A549 (cell line): ENCODE measurements around the gene ADSS1. TPM values are rescaled to one million over a fixed set of nuclear protein-coding genes. Genes with fewer than 3 reads are reported as not detected.

Source experiments
- ATAC-seq, 2 experiments: fragments of 200-7000 bp in 1 of 2; fragments of >200 bp in 1 of 2; cut with Nextera tagmentation in 1 of 2; cut with Tn5 transposase in 1 of 2; 3 replicates each; pipeline versions ENCODE4 v1.8.0 to v1.9.1; 2018 to 2020; ENCODE audit warnings: mild to moderate bottlenecking in 1 of 2, moderate library complexity in 1 of 2
- CTCF ChIA-PET: fragments of 300-600 bp; sonication (Branson Sonifier 250); formaldehyde crosslinking; extraction: SDS; loops from one replicate; lab custom pipeline; 2021; ENCODE audit warnings: antibody characterized with exemption, inconsistent platforms; lab: Yijun Ruan, JAX
- POLR2A ChIA-PET: fragments of 350-600 bp; formaldehyde crosslinking; extraction: SDS; loops from one replicate; lab custom pipeline; 2021; ENCODE audit warnings: antibody characterized with exemption, inconsistent platforms; lab: Yijun Ruan, JAX
- DNase-seq, 2 experiments: peaks; one replicate each; pipeline versions ENCODE4 v3.0.0 to v3.0.0-alpha.2; 2011 to 2016; ENCODE audit warnings: low read depth in 1 of 2, low spot score in 1 of 2
- FAIRE-seq: peaks from 2 replicates; lab custom pipeline; 2011; peaks lifted over from hg19 to GRCh38; lab: Jason Lieb, UNC
- H3K27ac ChIP-seq, 2 experiments: fragments of >200 bp; sonication (Bioruptor Twin); formaldehyde crosslinking; 3 replicates each; pipeline ENCODE4 v1.5.1; 2016 to 2017
- H3K4me1 ChIP-seq: fragments of >200 bp; sonication (Bioruptor Twin); formaldehyde crosslinking; 3 replicates; pipeline ENCODE4 v1.6.1; 2016
- H3K4me2 ChIP-seq: fragments of >200 bp; sonication (Bioruptor Twin); formaldehyde crosslinking; 3 replicates; pipeline ENCODE4 v1.6.1; 2016
- H3K4me3 ChIP-seq: fragments of >200 bp; sonication (Bioruptor Twin); formaldehyde crosslinking; 3 replicates; pipeline ENCODE4 v1.5.1; 2016
- H3K9me3 ChIP-seq: fragments of >200 bp; sonication (Bioruptor Twin); formaldehyde crosslinking; 3 replicates; pipeline ENCODE4 v1.6.1; 2016
- ATOH8 ChIP-seq: fragments of 250-450 bp; sonication (Bioruptor Pico); IDR thresholded peaks from 2 replicates; pipeline ENCODE4 v1.5.0; 2020; ENCODE audit warnings: low read depth, mild to moderate bottlenecking, moderate library complexity
- BHLHE40 ChIP-seq: IDR thresholded peaks from 2 replicates; pipeline ENCODE4 v1.6.1; 2012; ENCODE audit warnings: low read depth, low read length, inconsistent platforms
- CBX8 ChIP-seq: fragments of 200-600 bp; sonication (generic); IDR thresholded peaks from 2 replicates; pipeline ENCODE4 v1.6.1; 2016
- CTCF ChIP-seq: fragments of >200 bp; sonication (Bioruptor Twin); formaldehyde crosslinking; IDR thresholded peaks from 3 replicates; pipeline ENCODE4 v1.5.1; 2016
- E2F6 ChIP-seq: IDR thresholded peaks from 2 replicates; pipeline ENCODE4 v1.6.1; 2012; ENCODE audit warnings: low read depth, borderline replicate concordance
- EHF ChIP-seq: fragments of 250-450 bp; sonication (Bioruptor Pico); IDR thresholded peaks from 2 replicates; pipeline ENCODE4 v1.5.0; 2020; ENCODE audit warnings: mild to moderate bottlenecking
- EHMT2 ChIP-seq: fragments of 200-600 bp; sonication (generic); IDR thresholded peaks from 2 replicates; pipeline ENCODE4 v1.6.1; 2016; ENCODE audit warnings: antibody characterized with exemption, low read depth, mild to moderate bottlenecking, moderate library complexity
- FOXS1 ChIP-seq: fragments of 250-450 bp; sonication (Bioruptor Pico); IDR thresholded peaks from 2 replicates; pipeline ENCODE4 v1.5.0; 2020; ENCODE audit warnings: mild to moderate bottlenecking, moderate library complexity
- GATA3 ChIP-seq: IDR thresholded peaks from 2 replicates; pipeline ENCODE4 v1.6.1; 2012; ENCODE audit warnings: borderline replicate concordance
- HDAC2 ChIP-seq: fragments of 200-600 bp; sonication (generic); IDR thresholded peaks from 2 replicates; pipeline ENCODE4 v1.6.1; 2016
- HES2 ChIP-seq: fragments of >200 bp; sonication (Bioruptor Twin); formaldehyde crosslinking; IDR thresholded peaks from 2 replicates; pipeline ENCODE4 v1.6.1; 2016
- HMGXB4 ChIP-seq: fragments of 250-450 bp; sonication (Bioruptor Pico); IDR thresholded peaks from 2 replicates; pipeline ENCODE4 v1.5.0; 2021; ENCODE audit warnings: mild to moderate bottlenecking, moderate library complexity, borderline replicate concordance
- HOXB13 ChIP-seq: fragments of 250-450 bp; sonication (Bioruptor Pico); IDR thresholded peaks from 2 replicates; pipeline ENCODE4 v1.5.0; 2020; ENCODE audit warnings: low read depth, mild to moderate bottlenecking, moderate library complexity
- HOXB5 ChIP-seq: fragments of 250-450 bp; sonication (Bioruptor Pico); IDR thresholded peaks from 2 replicates; pipeline ENCODE4 v1.5.0; 2020; ENCODE audit warnings: mild to moderate bottlenecking, moderate library complexity
- JUNB ChIP-seq: fragments of >200 bp; sonication (Bioruptor Twin); formaldehyde crosslinking; IDR thresholded peaks from 2 replicates; pipeline ENCODE4 v1.6.1; 2016
- KDM1A ChIP-seq: fragments of 200-600 bp; sonication (generic); IDR thresholded peaks from 2 replicates; pipeline ENCODE4 v1.6.1; 2016; ENCODE audit warnings: low read depth, mild to moderate bottlenecking
- KDM5A ChIP-seq: fragments of 200-600 bp; sonication (generic); IDR thresholded peaks from 2 replicates; pipeline ENCODE4 v1.6.1; 2016; ENCODE audit warnings: antibody characterized with exemption, mild to moderate bottlenecking
- MAX ChIP-seq: IDR thresholded peaks from 2 replicates; pipeline ENCODE4 v1.6.1; 2012
- MAZ ChIP-seq: fragments of 150-350 bp; IDR thresholded peaks from 2 replicates; pipeline ENCODE4 v1.6.1; 2014; ENCODE audit warnings: antibody characterized with exemption, low read depth, low read length, borderline replicate concordance
- MYC ChIP-seq: IDR thresholded peaks from 2 replicates; pipeline ENCODE4 v1.6.1; 2012; ENCODE audit warnings: mild to moderate bottlenecking, inconsistent platforms, low read length, improper control_type of control experiment, borderline replicate concordance
- NPAS2 ChIP-seq: fragments of 250-450 bp; sonication (Bioruptor Pico); IDR thresholded peaks from 2 replicates; pipeline ENCODE4 v1.8.0; 2022; ENCODE audit warnings: mild to moderate bottlenecking, moderate library complexity, borderline replicate concordance
- PHF8 ChIP-seq: fragments of 200-600 bp; sonication (generic); IDR thresholded peaks from 2 replicates; pipeline ENCODE4 v1.6.1; 2016; ENCODE audit warnings: low read depth, mild to moderate bottlenecking, antibody characterized with exemption, moderate library complexity, borderline replicate concordance
- POLR2A ChIP-seq: IDR thresholded peaks from 2 replicates; pipeline ENCODE4 v1.6.1; 2012; ENCODE audit warnings: mild to moderate bottlenecking, low read length
- RAD21 ChIP-seq, 2 experiments: fragments of >200 bp in 1 of 2; sonication (Bioruptor Twin) in 1 of 2; formaldehyde crosslinking in 1 of 2; IDR thresholded peaks in 1 of 2; conservative IDR thresholded peaks in 1 of 2; 2 replicates in 1 of 2; 3 replicates in 1 of 2; pipeline ENCODE4 v1.6.1; 2012 to 2018; ENCODE audit warnings: inconsistent platforms in 1 of 2
- RARB ChIP-seq: fragments of 250-450 bp; sonication (Bioruptor Pico); IDR thresholded peaks from 2 replicates; pipeline ENCODE4 v1.8.0; 2021; ENCODE audit warnings: mild to moderate bottlenecking, moderate library complexity
- RCOR1 ChIP-seq: fragments of 150-350 bp; IDR thresholded peaks from 2 replicates; pipeline ENCODE4 v1.6.1; 2014; ENCODE audit warnings: antibody characterized with exemption, low read length, low read depth
- RNF2 ChIP-seq: fragments of 200-600 bp; sonication (generic); IDR thresholded peaks from 2 replicates; pipeline ENCODE4 v1.6.1; 2016; ENCODE audit warnings: low read depth, mild to moderate bottlenecking, antibody characterized with exemption, moderate library complexity, borderline replicate concordance
- SMC3 ChIP-seq: fragments of >200 bp; sonication (Bioruptor Twin); formaldehyde crosslinking; IDR thresholded peaks from 3 replicates; pipeline ENCODE4 v1.6.1; 2018; ENCODE audit warnings: inconsistent platforms
- SREBF2 ChIP-seq: fragments of 450-650 bp; IDR thresholded peaks from 2 replicates; pipeline ENCODE4 v1.6.1; 2014; ENCODE audit warnings: mild to moderate bottlenecking, moderate library complexity
- TFCP2L1 ChIP-seq: fragments of 250-450 bp; sonication (Bioruptor Pico); IDR thresholded peaks from 2 replicates; pipeline ENCODE4 v1.5.0; 2021; ENCODE audit warnings: mild to moderate bottlenecking
- TP53 ChIP-seq: fragments of 250-450 bp; sonication (Bioruptor Pico); IDR thresholded peaks from 2 replicates; pipeline ENCODE4 v1.5.0; 2021; ENCODE audit warnings: mild to moderate bottlenecking, moderate library complexity
- ZFP36 ChIP-seq: fragments of 450-650 bp; IDR thresholded peaks from 2 replicates; pipeline ENCODE4 v1.6.1; 2014; ENCODE audit warnings: borderline replicate concordance; ENCODE audit not compliant: partially characterized antibody
- ZNF302 ChIP-seq: fragments of 250-450 bp; sonication (Bioruptor Pico); IDR thresholded peaks from 2 replicates; pipeline ENCODE4 v1.9.0; 2021; ENCODE audit warnings: inconsistent platforms, mild to moderate bottlenecking, moderate library complexity
- ZSCAN20 ChIP-seq: fragments of 250-450 bp; sonication (Bioruptor Pico); IDR thresholded peaks from 2 replicates; pipeline ENCODE4 v1.8.0; 2022; ENCODE audit warnings: mild to moderate bottlenecking, moderate library complexity
- WGBS: methylation state at CpG from one replicate; pipeline ENCODE4 v1.1.6; 2017; ENCODE audit errors: missing lambda C conversion rate; 5-methylcytosine and 5-hydroxymethylcytosine counted together
- polyA plus RNA-seq, 4 experiments: library from polyadenylated mRNA; depleted of rRNA in 3 of 4; stranded (reverse); fragments of >200 nt; fragmentation: RNase III in 1 of 4; extraction: RNeasy Plus Mini Kit Qiagen cat#74134 plus additional on column Dnase treatment in 1 of 4; gene quantifications; 2 replicates in 3 of 4; 3 replicates in 1 of 4; pipeline ENCODE4 v1.2.3, GENCODE V29; 2011 to 2017

ADSS1 gene
- polyA plus RNA-seq, 2 of the 4 experiments (the other 2 are of a cell fraction), result 6.2 to 10.1 TPM

GRCh38 chr14:104755621-104756020 lies 31.6 kb downstream of the ADSS1 start:
- DNase-seq (no peak), FAIRE-seq (no peak), ATAC-seq (no peak)
- ChIA-PET CTCF (interaction anchor here (1.4 to 5.1 kb wide), 5 partner anchors 13 to 71 kb away, joined by 3 to 41 read pairs (median 6); no protein-coding TSS in a partner anchor), POLR2A (no interaction called here)
- no peak overlapping the region for H3K4me3 ChIP-seq
- no peak overlapping the region for H3K27ac ChIP-seq
- peaks cover 14% of the 10 kb centered on the region; the same call in 2 of the 3 replicates for H3K4me1 ChIP-seq
- no peaks in the 10 kb centered on the region; the same call in 2 of the 3 replicates for H3K9me3 ChIP-seq
- no peak overlapping the region for H3K4me2 ChIP-seq
- WGBS, result 91% methylated on average over 9 of the region's 11 CpGs
- TF ChIP-seq MYC, result no peak
- TF ChIP-seq EHMT2, result no peak
- no peak for TF ChIP-seq PHF8
- TF ChIP-seq MAX, result no peak
- TF ChIP-seq ZFP36, result no peak
- TF ChIP-seq KDM5A, result no peak
- no peak for TF ChIP-seq MAZ
- no peak for TF ChIP-seq ZNF302 (CRISPR knock-in tag)
- no peak for TF ChIP-seq BHLHE40
- no peak for TF ChIP-seq GATA3
- TF ChIP-seq RCOR1, result no peak
- no peak for TF ChIP-seq FOXS1 (CRISPR knock-in tag)
- no peak for TF ChIP-seq HOXB13 (CRISPR knock-in tag)
- no peak for TF ChIP-seq POLR2A
- no peak for TF ChIP-seq CTCF
- TF ChIP-seq NPAS2 (CRISPR knock-in tag), result no peak
- no peak for TF ChIP-seq SMC3
- no peak for TF ChIP-seq SREBF2
- no peak for TF ChIP-seq ZSCAN20 (CRISPR knock-in tag)
- no peak for TF ChIP-seq E2F6

GRCh38 chr14:104756477-104757237 lies 32.6 kb downstream of the ADSS1 start:
- TF ChIP-seq TP53, result no peak
- no peak for TF ChIP-seq JUNB
- TF ChIP-seq SREBF2, result no peak
- no peak for TF ChIP-seq HMGXB4 (CRISPR knock-in tag)
- TF ChIP-seq SMC3, result no peak
- no peak for TF ChIP-seq ATOH8 (CRISPR knock-in tag)
- no peak for TF ChIP-seq RNF2
- TF ChIP-seq MYC, result no peak
- TF ChIP-seq HES2, result no peak
- TF ChIP-seq CBX8, result no peak
- no peak for TF ChIP-seq HDAC2
- no peak for TF ChIP-seq RAD21 (conservative IDR thresholded peaks at IDR 0.05 in 1 of 2, IDR thresholded peaks at IDR 0.05 in 1 of 2)
- TF ChIP-seq KDM1A, result no peak
- TF ChIP-seq EHF (CRISPR knock-in tag), result no peak
- no peak for TF ChIP-seq RARB (CRISPR knock-in tag)
- TF ChIP-seq HOXB5 (CRISPR knock-in tag), result no peak
- no peak for TF ChIP-seq TFCP2L1 (CRISPR knock-in tag)
- TF ChIP-seq, all 56 proteins: peak for 0
- Histone ChIP-seq H3K9me3 (no peaks in the 10 kb centered on the region), H3K4me2 (no peak overlapping the region), H3K27ac (no peak overlapping the region), H3K4me1 (peaks cover 14% of the 10 kb centered on the region; the same call in 2 of the 3 replicates), H3K4me3 (no peak overlapping the region)
- WGBS, result 95% methylated on average over 22 of the region's 27 CpGs
- no peak for ATAC-seq
- no peak for FAIRE-seq
- DNase-seq, result no peak
- POLR2A ChIA-PET, result no interaction called here
- CTCF ChIA-PET, result interaction anchor here (1.4 to 5.1 kb wide), 2 partner anchors 14 to 64 kb away, joined by 3 to 65 read pairs; no protein-coding TSS in a partner anchor
